Inferior parietal cortex (tissue), 1 donor: ENCODE data around the gene EXOC7.

Experiments used
- DNase-seq: peaks from one replicate; pipeline ENCODE4 v3.0.0-alpha.2; 2016; ENCODE audit errors: extremely low spot score

The EXOC7 gene

DNA sequence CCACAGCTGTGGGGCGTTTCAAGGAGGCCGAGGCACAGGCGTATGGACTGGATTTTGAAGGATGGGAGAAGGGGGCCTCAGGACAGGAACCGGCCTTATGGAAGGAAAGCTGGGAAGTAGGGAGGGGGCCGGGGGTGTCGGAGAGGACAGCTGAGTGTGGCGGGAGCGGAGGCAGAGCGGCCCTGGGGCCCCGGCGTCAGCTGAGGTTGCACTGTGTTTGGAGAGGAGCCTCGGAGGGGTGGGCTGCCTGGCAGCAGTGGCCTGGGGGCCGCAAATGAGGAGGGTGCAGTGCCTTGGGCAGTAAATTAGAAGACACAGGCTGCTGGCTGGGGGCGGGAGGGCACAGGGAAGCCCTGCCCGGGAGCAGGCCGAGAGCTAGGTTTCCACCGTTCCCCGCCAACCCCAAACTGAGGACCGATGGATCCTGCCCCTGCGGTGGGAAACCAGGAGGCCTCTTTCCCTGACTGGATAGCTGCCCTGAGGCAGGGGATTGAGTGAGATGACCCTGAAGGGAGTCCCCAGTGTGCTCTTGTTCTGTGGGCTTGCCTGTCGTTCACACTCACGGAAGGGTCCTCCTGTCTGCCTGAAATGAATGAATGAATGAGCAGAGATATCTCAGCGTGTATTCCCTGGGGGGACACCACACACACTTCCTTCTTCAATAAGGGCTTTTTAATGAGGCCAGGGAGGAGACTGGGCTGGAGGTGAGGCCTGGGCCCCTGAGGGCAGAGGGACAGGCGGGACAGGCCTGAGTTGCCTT lies 19.0 kb upstream of the EXOC7 start:
- no peak for DNase-seq

DNA sequence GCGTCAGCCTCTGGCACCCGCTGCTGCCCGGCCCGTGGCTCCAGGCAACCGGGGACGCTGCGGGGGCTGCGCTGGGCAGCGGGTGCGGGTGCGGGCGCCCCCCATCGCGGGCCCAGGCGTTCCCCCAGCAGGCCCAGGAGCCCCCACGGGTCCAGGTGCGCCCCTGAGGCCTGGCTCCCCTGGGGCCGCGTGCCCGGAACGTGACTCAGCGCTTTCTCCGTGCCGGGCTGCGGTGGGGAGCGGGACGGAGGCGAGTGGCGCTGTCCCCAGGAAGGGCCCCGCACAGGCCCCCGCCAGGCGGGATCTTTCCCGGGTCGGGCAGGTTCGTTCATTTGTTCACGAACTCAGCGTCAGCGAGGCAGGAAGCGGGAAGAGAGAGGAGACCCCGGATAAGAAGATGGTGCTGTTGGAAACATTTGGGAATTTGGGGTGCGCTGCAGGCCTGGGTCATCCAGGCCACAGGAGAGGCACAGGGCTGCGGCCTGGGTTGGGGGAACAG lies 18.4 kb upstream of the EXOC7 start:
- no peak for DNase-seq

DNA sequence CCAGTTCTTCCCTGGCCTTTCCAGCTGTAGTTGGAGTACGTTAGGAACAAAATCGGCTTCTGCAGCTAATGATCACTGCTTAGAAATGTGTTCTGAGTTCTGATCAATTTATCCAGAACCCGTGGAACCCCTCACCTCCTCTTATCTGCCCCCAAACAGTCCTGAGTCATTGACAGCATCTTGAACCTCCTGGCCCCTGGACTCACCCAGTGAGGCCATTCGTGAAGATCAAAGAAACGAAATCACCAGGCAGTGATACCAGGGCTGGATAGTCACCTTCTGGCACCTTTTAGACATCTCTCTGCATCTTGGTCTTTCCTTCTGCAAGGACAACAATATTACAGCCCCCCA lies 17.0 kb upstream of the EXOC7 start:
- DNase-seq = no peak

DNA sequence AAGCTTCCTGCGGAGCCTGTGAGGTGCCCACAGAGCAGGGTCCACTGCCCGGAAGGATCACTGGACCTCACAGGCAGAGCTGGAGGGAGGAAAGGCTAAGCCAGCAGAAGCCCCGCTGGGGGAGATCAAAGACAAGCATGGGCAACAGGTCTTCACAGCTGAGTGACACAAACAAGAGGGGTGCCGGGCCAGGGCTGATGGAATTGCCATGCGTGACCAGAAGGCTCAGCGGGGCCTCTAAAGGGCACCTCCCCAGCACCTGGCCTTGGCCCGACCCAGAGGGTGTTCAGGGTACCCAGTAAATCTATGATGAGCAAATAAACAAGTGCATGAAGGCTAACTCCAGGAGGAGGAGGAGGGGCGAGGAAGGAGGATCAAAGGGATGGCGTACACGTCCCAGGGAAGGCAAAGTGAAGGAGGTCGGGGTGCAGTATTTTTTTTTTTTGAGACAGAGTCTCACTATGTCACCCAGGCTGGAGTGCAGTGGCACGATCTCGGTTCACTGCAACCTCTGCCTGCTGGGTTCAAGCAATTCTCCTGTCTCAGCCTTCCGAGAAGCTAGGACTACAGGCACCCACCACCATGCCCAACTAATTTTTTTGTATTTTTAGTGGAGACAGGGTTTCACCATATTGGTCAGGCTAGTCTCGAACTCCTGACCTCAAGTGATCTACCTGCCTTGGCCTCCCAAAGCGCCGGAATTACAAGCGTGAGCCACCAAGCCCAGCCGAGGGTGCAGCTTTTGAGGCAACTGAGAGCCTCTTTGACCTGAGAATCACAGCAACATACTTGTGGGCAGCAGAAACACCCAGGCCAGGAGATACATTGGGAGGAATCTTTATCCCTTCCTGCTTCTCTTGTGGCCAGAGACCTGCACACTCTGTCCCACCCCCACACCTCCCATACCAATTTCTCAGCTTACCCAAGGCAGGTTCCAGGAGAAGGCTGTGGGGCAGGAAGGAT lies 16.1 kb upstream of the EXOC7 start:
- DNase-seq = no peak

DNA sequence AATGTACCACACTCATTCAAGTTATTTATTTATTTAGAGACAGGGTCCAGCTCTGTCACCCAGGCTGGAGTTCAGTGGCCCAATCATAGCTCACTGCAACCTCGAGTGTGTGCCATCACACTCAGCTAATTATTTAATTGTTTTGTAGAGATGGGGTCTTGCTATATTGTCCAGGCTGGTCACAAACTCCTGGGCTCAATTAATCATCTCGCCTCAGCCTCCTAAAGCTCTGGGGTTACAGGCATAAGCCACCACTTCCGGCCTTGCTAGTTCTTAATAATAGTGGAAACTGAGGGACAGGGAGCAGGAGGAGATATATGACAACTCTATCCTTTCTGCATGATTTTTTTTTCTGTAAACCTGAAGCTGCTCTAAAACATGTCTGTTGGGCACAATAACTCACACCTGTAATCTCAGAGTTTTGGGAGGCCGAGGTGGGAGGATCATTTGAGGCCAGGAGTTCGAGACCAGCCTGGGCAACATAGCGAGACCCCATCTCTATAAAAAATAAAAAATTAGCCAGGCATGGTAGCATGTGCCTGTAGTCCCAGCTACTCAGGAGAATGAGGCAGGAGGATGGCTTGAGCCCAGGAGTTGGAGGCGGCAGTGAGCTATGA lies 11.7 kb upstream of the EXOC7 start:
- no peak for DNase-seq

DNA sequence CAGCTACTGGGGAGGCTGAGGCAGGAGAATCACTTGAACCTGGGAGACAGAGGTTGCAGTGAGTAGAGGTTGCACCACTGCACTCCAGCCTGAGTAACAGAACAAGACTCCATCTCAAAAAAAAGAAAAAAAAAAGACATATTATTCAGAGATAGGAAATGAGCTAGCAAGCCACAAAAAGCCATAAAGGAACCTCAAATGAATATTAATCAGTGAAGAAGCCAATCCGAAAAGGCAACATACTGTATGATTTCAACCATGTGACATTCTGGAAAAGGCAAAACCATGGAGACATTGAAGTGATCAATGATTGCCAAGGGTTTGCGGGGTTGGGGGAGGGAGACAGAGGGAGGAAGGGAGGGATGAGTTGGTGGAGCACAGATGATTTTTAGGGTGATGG lies 8.4 kb upstream of the EXOC7 start:
- no peak for DNase-seq

DNA sequence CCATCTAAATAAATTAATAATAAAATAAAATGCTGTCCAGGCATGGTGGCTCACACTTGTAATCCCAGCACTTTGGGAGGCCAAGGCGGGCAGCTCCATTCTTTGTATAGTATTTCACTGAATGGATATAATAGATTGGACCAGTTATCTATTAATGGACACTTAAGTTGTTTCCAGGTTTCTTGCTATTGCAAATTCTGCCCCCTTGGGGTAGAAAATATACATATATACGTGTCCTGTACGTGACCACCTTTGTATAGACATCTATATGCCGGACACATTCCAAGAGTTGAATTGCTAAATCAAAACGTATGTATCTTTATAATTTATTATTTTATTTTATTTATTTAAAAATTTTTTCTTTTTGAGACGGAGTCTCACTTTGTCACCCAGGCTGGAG lies 3.9 kb upstream of the EXOC7 start:
- no peak for DNase-seq

DNA sequence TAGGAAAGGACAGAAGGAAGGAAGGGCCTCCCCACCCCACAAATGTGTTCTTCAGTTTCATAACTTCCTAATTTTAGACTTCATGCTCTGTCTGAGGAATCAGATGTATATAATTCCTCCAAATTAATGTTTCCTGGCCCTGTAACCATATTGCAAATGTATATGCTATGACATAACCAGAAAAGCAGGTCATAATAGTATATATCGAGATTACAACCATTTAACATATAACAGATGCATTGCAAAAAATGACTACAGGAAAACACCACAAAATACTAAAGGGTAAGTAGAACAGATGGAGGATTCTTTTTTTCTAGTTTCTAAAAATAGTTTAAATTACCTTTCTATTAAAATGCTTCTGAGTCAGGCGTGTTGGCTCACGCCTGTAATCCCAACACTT lies 3.1 kb upstream of the EXOC7 start:
- DNase-seq = no peak

DNA sequence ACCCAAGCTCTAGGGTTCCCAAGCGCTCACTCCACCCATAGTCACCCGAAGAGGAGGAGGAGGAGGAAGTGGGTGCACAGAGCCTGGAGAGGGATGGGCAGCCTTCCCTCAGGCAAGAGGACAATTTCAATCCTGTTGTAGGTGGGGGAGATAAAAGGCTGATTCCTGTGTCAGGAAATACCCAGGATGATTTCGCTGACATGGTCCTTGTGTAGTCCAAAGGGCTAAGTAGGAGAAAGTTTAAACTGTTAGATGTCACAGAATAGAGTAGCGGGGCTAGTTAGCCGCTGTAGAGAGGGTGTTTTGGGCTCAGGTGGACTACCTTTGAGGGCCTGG lies 1.3 kb upstream of the EXOC7 start:
- no peak for DNase-seq

DNA sequence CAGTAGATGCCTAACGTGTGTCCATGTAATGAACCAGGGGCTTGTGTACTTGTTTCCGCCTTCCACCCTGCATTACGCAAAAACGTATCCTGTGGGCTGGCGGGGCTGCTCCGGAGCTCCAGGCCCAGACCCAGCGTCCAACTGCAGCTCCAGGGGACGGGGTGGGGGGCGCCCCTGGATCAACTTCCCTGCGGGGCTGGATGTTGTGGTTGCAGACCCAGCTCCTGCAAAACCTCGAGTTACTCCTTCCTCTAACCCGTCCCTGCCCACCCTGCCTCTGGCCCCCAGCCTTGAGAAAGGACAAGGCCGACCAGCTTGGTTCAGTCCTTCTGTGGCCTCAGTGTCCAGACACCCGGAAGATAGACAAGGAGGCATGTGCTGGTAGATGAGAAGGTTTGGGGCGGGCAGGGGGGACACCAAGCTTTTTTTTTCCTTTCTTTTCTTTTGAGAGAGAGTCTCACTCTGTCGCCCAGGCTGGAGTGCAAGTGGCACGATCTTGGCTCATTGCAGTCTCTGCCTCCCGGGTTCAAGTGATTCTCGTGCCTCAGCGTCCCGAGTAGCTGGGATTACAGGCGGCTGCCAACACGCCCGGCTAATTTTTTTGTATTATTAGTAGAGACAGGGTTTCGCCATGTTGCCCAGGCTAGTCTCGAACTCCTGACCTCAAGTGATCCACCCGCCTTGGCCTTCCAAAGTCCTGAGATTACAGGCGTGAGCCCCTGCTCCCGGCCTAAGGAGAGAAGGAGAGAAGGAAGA lies 731 bp upstream of the EXOC7 start:
- no peak for DNase-seq

DNA sequence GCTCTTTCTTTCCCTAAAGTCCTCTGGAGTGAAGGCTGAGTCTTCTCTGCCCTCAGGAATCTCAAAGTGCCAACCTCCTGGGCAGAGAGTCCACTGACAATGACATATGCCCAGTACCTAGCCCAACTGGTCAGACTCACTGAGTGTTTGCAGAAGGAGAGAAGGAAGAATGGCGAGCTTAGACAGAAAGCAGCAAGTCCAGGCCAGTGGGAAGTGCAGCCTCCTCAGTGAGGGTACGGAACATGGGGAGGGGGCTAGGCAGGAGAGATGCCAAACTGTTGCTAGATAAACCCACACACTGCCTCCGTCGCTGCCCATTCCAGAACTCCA lies 678 bp downstream of the EXOC7 start:
- DNase-seq = no peak

DNA sequence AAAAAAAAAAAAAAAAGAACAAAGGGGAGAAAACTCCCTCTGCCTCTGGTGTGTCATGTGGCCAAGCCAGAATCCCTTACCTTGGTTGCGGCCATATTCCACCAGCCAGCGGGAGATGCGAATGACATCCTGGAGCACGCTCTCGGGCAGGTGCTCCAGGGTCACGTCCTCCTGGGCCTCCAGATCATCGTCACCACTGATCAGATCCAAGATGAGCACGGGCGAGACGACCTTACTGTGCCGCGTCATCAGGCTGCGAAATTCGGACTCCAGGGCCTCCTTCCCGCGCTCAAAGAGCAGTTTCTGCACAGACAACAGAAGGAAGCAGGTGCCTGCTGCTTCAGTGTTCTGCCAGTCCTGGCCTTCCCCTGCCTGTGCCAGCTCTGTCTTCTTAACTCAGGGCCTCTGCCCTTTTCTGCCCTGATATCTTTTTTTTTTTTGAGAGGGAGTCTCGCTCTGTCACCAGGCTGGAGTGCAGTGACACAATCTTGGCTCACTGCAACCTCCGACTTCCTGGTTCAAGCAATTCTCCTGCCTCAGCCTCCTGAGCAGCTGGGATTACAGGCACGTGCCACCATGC lies 5.8 kb downstream of the EXOC7 start:
- no peak for DNase-seq

DNA sequence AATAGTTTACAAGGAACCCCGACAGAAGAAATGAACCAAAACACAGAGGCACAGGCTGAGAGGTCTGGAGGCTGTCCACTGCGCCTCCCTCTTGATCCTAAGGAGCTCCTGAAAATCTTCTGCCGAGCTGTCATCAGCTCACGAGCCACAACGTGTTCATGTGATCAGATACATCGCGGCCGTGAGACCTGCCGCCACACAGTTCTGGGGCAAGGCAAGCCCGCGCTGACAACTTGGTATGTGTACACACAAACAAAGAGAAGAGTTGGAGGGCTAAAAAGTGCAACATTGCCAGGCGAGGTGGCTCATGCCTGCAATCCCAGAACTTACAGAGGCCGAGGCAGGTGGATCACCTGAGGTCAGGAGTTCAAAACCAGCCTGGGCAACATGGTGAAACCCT lies 7.6 kb downstream of the EXOC7 start:
- DNase-seq = no peak

DNA sequence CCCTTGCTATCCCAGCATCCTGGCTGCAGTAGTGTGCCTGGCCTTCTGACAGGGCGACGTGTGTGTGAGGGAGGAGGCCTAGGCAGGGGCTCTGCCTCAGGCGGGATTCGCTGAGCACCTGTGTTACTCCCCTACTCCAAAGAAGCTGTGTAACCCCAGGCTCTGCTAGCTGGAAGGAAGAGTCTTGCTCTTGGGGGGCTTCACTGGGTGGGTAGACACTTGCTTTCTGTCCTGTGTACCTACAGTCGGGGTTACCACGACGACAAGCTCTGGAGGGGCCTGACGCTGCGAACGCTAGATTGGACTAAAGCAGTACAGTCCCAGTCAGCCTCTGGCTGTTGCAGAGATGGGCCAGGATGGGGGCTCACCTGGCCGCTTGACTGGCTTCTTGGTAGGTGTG lies 9.5 kb downstream of the EXOC7 start:
- no peak for DNase-seq

DNA sequence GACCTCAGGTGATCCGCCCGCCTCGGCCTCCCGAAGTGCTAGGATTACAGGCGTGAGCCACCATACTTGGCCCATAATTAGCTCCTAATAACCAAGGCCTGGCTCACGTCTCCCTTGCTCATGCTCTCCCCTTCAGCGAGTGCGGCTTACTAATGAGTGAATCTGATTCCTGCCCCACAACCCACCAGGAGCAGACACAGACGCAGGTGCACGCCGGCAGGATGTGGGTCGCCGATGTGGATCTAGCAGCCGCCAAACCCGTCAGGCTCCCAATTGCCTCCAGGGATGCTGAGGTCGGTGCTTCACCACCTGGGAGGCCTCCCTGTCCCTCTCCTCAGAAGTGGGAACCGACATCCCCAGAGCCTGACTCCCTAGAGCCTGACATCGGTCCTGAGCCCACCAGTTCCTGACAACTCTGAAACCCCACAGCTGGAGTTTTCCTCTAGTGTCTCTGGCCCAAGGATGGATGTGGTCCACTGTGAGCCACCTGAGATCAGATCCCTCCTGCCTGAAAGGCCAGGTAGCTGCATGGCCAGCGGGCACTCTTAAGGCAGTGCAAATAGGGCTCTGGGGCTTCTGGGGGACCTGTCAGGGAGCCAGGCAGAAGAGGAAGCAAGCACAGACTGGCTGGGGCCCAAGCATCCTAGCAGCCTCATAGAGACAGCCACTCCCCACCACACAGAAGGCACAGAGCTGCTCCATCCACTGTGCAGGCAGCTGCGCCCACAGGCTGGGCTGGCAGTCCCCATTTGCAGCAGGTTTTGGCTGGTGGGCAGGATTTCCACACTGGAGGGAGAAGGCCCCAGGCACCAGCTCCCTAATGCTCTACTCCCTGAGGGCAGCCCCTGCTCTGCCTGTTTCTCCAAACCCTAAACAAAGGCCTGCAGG lies 10.8 kb downstream of the EXOC7 start:
- no peak for DNase-seq

DNA sequence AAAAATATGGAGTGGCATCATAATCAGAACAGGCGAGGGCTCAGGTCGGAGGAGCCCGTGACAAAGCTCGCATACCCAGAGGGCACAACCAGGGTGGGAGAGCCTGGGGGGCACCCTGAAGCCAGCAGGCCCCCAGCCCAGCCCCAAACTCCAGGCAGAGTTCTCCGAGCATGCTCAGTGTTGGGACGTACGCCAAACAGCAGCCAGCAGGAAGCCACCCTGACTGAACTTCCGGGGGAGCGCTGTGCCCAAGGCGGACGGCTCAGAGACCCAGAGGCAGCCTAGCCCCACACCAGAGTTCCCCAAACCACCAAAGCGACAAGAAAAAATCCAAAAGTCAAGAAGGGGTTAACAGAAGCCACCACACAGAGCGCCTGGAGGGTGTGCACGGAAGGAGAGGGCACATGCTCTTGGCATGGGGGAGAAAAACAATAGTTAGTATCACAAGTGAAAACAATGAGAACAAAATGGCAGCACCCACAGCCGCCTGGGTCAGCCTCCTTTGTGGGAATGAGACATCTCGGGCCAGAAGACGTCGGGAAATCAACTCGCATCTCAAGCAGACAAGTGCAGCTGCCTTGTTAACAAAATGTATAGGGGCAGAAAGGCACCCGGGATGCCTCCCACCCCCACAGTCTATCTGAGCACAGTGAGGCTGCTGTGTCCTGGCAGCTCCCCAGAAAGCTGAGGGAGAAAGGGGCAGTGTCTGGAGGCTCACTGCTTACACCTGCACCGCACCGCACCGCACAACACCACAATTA lies 11.9 kb downstream of the EXOC7 start:
- no peak for DNase-seq

DNA sequence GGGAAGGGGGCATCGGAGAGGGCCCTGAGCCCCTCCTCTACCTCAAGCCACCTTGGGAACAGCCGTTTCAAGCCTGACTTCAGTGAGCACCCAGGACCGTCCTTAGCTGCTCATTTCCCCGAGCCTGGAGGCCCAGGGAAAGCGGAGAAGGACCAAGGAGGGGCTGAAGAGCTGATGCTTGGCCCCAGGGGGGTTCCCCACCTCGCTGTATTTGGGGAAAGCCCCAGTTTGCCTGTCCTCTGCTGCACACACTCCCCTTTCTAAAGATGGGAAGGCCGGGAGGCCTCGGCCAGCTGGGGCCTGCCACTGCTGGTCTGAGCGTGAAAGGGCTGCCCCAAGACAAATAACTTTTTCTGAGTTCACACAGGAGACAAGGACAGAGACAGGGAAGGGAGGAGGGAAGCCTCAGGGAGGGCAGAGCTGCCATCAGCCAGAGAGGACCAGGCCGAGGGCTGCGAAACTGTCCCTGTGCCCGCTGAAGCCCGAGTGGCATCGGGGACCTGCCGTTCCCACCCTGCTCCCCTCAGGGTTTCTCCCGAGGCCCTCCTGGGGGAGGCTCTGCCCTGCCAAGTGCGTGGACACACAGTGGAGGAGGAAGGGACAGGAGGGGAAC lies 13.0 kb downstream of the EXOC7 start:
- DNase-seq = no peak

DNA sequence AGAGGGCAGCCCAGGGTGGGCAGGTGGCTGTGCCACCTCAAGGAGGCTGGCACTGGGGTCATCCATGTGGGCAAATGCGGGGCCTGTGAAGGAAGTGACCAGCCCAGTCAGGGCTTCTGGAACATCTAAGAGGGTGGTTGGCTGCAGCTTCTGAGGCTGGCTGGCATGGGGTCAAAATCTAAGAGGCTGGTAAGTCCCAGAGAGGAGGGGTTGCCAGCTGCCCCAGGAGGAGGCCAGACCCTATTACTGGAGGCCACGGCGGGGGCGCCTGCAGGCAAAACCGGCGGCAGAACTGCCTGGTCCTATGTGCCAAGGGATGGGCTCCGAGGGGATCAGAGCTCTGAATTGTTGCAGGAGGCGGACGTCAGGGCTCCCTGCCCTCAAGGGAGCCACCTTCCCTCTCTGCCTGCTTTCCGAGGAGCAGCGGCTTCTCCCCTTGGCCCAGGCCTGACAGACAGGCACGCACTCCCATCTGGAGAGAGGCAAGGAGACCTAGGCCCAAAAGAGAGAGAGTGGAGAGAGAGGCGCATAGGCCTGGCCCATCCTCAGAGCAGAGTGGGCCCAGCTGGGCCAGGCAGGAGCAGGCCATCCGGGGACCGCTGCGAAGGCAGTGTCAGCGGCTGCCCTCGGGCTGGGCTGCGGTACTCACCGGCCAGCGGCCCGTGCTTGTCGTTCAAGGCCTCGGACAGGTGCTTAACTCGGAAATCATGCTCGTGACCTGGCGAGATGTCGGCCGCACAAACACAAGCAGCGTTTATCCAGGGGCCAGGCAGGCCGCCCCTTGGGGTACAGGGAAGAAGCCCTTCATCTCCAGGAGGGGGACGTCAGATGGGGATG lies 13.7 kb downstream of the EXOC7 start:
- DNase-seq = no peak
